Kidney (tissue), 14 donors: Measurements from ENCODE around the gene HOXC13. TPM values are rescaled to one million over a fixed set of nuclear protein-coding genes. Genes with fewer than 3 reads are reported as not detected.

Experiments used
- DNase-seq, 5 donors: peaks; one replicate each; pipeline ENCODE4 v3.0.0-alpha.2; 2013 to 2020
- FAIRE-seq: peaks from 2 replicates; lab custom pipeline; 2012; peaks lifted over from hg19 to GRCh38; lab: Jason Lieb, UNC
- H3K27ac ChIP-seq, 2 donors: one replicate each; pipeline ENCODE4 v1.7.0; 2013; ENCODE audit warnings: low read depth in 2 of 2, low read length in 2 of 2, inconsistent platforms in 1 of 2
- H3K27me3 ChIP-seq: one replicate; pipeline ENCODE4 v1.7.1; 2013; ENCODE audit warnings: low read length, inconsistent platforms; ENCODE audit not compliant: control insufficient read depth, insufficient read depth
- H3K36me3 ChIP-seq, 3 donors: one replicate each; pipeline versions ENCODE4 v1.7.0 to v1.7.1; 2013; ENCODE audit warnings: low read length in 3 of 3, control low read depth in 1 of 3, inconsistent platforms in 1 of 3; ENCODE audit not compliant: insufficient read depth in 3 of 3, control insufficient read depth in 2 of 3
- H3K4me1 ChIP-seq, 3 donors: one replicate each; pipeline versions ENCODE4 v1.7.0 to v1.7.1; 2013; ENCODE audit warnings: low read length in 3 of 3, inconsistent platforms in 1 of 3, low read depth in 1 of 3; ENCODE audit not compliant: control insufficient read depth in 2 of 3, insufficient read depth in 2 of 3
- H3K4me3 ChIP-seq, 3 donors: one replicate each; pipeline versions ENCODE4 v1.7.0 to v1.8.1; 2013; ENCODE audit warnings: low read length in 3 of 3, control low read depth in 1 of 3, inconsistent platforms in 1 of 3
- H3K9ac ChIP-seq, 3 donors: one replicate each; pipeline versions ENCODE4 v1.7.0 to v1.7.1; 2013; ENCODE audit warnings: low read length in 3 of 3, control low read depth in 1 of 3, inconsistent platforms in 1 of 3
- H3K9me3 ChIP-seq, 3 donors: one replicate each; pipeline versions ENCODE4 v1.7.0 to v1.7.1; 2013; ENCODE audit warnings: low read length in 3 of 3, control low read depth in 1 of 3, inconsistent platforms in 1 of 3; ENCODE audit not compliant: control insufficient read depth in 2 of 3, insufficient read depth in 1 of 3
- intact Hi-C: fragments of 100-400 bp; cut with DNase I; formaldehyde crosslinking; loops from one replicate; pipeline ENCODE4 v1.11.1; 2022
- polyA plus RNA-seq: library from polyadenylated mRNA; stranded (reverse); fragments of 350-450 nt; fragmentation: Illumina TruSeq; extraction: RNeasy Lipid Tissue Mini Kit (QIAGEN cat#74804); gene quantifications from one replicate; pipeline ENCODE4 v1.2.3, GENCODE V29; 2014; ENCODE audit warnings: low read depth, low replicate concordance; ENCODE audit not compliant: insufficient read depth
- total RNA-seq: library from RNA; stranded (reverse); fragmentation: NEBNext Ultra II Directional; extraction: Animal tissue kit (Norgen Biotek cat#: 25700); gene quantifications from one replicate; pipeline ENCODE4 v1.2.1, GENCODE V29; 2021
- TF ChIP-seq, protein P1 (sequence below): IDR thresholded peaks from 3 replicates; pipeline ENCODE4 v1.5.1; 2012; ENCODE audit warnings: mild to moderate bottlenecking, moderate library complexity, borderline replicate concordance; ENCODE audit not compliant: insufficient read depth; ENCODE audit errors: extremely low read depth
- donor health status: control.
- donor health status: control.
- donor health status: control.
- donor health status: control.
- donor health status: control.
- donor health status: DM: yes; HTN: yes; CAD: no.
- donor health status: Normal renal cell carcinoma (clear cell type).

The HOXC13 gene
- total and polyA plus RNA-seq, 2 donors from 2014 or later = not detected

DNA sequence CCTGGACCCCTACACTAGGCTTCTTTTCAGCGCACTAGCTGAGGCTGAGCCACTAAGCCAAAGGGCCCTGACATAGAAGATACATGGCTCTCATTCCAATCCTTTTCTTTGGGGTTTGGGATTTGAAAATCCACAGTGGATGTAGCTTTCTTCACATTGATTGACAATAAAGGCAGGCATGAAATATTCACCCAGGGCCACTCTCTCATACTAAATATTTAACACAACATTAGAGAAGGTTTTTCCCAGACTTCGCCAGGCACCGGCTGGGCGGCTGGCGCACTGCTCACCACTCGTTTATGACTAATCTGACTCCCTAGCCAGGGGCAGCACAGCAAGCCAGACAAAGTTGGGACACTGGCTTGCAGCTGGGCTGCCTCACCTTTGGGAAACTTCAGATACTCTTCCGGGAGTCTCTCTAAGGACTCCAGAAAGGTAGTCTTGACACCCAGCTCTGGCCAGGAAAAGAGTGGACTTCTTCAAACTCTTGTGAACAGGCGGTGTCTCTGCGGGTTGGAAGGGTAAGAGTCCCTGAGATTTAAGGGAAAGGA is 33.6 kb downstream of the HOXC13 start:
- intact Hi-C loops = no loop called here
- Histone ChIP-seq H3K9ac (no peak overlapping the region), H3K27me3 (peaks cover 33% of the 10 kb centered on the region), H3K36me3 (no peaks in the 10 kb centered on the region), H3K4me3 (no peak overlapping the region), H3K9me3 (no peaks in the 10 kb centered on the region), H3K27ac (no peak overlapping the region), H3K4me1 (peaks cover 0 to 3% (median 0%) of the 10 kb centered on the region in 3 donors)
- TF ChIP-seq, protein P1, sequence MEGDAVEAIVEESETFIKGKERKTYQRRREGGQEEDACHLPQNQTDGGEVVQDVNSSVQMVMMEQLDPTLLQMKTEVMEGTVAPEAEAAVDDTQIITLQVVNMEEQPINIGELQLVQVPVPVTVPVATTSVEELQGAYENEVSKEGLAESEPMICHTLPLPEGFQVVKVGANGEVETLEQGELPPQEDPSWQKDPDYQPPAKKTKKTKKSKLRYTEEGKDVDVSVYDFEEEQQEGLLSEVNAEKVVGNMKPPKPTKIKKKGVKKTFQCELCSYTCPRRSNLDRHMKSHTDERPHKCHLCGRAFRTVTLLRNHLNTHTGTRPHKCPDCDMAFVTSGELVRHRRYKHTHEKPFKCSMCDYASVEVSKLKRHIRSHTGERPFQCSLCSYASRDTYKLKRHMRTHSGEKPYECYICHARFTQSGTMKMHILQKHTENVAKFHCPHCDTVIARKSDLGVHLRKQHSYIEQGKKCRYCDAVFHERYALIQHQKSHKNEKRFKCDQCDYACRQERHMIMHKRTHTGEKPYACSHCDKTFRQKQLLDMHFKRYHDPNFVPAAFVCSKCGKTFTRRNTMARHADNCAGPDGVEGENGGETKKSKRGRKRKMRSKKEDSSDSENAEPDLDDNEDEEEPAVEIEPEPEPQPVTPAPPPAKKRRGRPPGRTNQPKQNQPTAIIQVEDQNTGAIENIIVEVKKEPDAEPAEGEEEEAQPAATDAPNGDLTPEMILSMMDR = no peak
- DNase-seq = no peak
- FAIRE-seq = no peak

DNA sequence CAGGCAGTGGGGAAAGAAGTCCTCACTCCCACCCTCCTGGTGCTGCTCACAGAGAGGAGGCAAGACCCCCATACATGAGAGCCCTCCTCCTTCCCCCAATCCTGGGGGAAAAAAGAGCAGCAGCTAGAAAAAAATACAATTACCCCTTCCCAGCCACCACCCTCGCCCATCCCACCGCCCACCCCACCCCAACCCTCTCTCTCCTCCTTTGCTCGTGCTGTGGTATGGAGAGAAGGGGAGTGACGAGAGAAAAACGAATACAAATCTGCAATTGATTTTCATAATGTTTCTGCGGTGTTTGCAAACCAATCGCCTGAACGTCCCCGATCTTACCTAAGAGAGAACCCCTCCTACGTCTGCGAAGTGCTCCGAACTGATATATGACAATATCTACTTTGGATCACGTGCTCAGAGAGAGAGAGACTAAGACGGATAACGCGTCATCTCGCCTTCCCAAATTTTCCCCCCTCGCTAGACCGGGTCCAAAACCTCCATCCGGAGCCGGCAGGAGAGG is 34.1 kb downstream of the HOXC13 start, which contains the start of gene HOXC11:
Gene HOXC11 (plus strand): TSS at position 405 of the 514 bp plus-strand sequence. CDS start 116 bp downstream, outside the sequence.
- Histone ChIP-seq H3K4me3 (peak within 1 kb of the TSS in 2 of 3 donors; percentile 47 to 49), H3K27me3 (peaks cover 27% of the 10 kb centered on the region), H3K36me3 (no peaks in the 10 kb centered on the region), H3K27ac (no peak within 1 kb of the TSS), H3K4me1 (peaks cover 0 to 3% (median 3%) of the 10 kb centered on the region in 3 donors), H3K9me3 (no peaks in the 10 kb centered on the region), H3K9ac (peak within 1 kb of the TSS in 1 of 3 donors; percentile 30)
- TF ChIP-seq, protein P1 = no peak
- FAIRE-seq (no peak), DNase-seq (no peak)
- intact Hi-C loops = no loop called here

GRCh38 chr12:53973236-53974042 is 34.8 kb downstream of the HOXC13 start:
- H3K27ac ChIP-seq = no peak overlapping the region
- H3K4me3 ChIP-seq = peak overlapping the region in 2 of 3 donors; percentile 47 to 49
- no peaks in the 10 kb centered on the region for H3K36me3 ChIP-seq
- peaks cover 0 to 7% (median 3%) of the 10 kb centered on the region in 3 donors for H3K4me1 ChIP-seq
- intact Hi-C loops = no loop called here
- TF ChIP-seq, protein P1 = no peak
- H3K27me3 ChIP-seq = peaks cover 23% of the 10 kb centered on the region
- no peak overlapping the region for H3K9ac ChIP-seq
- DNase-seq (peak in 3 of 5 donors; percentile 66 to 90 (median 69)), FAIRE-seq (no peak)
- no peaks in the 10 kb centered on the region for H3K9me3 ChIP-seq
